H1 (cell line): ENCODE measurements around the gene CYGB. TPM values are rescaled to one million over a fixed set of nuclear protein-coding genes. Genes with fewer than 3 reads are reported as not detected.

Experiments used
- CTCF ChIA-PET: fragments of 300-600 bp; sonication (Branson Sonifier 250); formaldehyde crosslinking; loops from one replicate; lab custom pipeline; 2021; ENCODE audit not compliant: partially characterized antibody; lab: Charles Lee
- POLR2A ChIA-PET: fragments of 300-600 bp; sonication (Branson Sonifier 250); formaldehyde crosslinking; loops from one replicate; lab custom pipeline; 2021; ENCODE audit warnings: inconsistent platforms; ENCODE audit not compliant: partially characterized antibody; lab: Charles Lee
- DNase-seq, 2 experiments: peaks; one replicate each; pipeline versions ENCODE4 v3.0.0 to v3.0.0-alpha.2; 2010 to 2022; ENCODE audit warnings: low spot score in 2 of 2, low read depth in 1 of 2, mixed read lengths in 1 of 2
- FAIRE-seq: peaks from 2 replicates; lab custom pipeline; 2011; peaks lifted over from hg19 to GRCh38; lab: Jason Lieb, UNC
- H2AFZ ChIP-seq: 2 replicates; pipeline ENCODE4 v1.8.1; 2012; ENCODE audit warnings: low read length, inconsistent platforms
- H2AK5ac ChIP-seq: 2 replicates; pipeline ENCODE4 v1.6.1; 2013; ENCODE audit warnings: low read depth, low read length
- H2BK120ac ChIP-seq: replicated peaks from 2 replicates; pipeline ENCODE3; 2013; ENCODE audit warnings: low read depth, low read length, inconsistent platforms
- H2BK12ac ChIP-seq: 2 replicates; pipeline ENCODE4 v1.6.1; 2013; ENCODE audit warnings: low read depth, low read length
- H2BK15ac ChIP-seq: 2 replicates; pipeline ENCODE4 v1.6.1; 2013; ENCODE audit warnings: low read length
- H2BK20ac ChIP-seq: 2 replicates; pipeline ENCODE4 v1.6.1; 2013; ENCODE audit warnings: low read length
- H2BK5ac ChIP-seq: 2 replicates; pipeline ENCODE4 v1.6.1; 2013; ENCODE audit warnings: low read depth, low read length
- H3K14ac ChIP-seq: 2 replicates; pipeline ENCODE4 v1.6.1; 2013; ENCODE audit warnings: inconsistent platforms; ENCODE audit not compliant: insufficient read length
- H3K18ac ChIP-seq: 2 replicates; pipeline ENCODE4 v1.6.1; 2013; ENCODE audit warnings: low read length; ENCODE audit errors: extremely low read depth
- H3K23ac ChIP-seq: 2 replicates; pipeline ENCODE4 v1.6.1; 2013; ENCODE audit warnings: inconsistent platforms; ENCODE audit not compliant: insufficient read length
- H3K23me2 ChIP-seq: 2 replicates; pipeline ENCODE4 v1.6.1; 2013; ENCODE audit warnings: low read depth, low read length
- H3K27ac ChIP-seq: 2 replicates; pipeline ENCODE4 v1.6.1; 2011; ENCODE audit warnings: low read depth, low read length, inconsistent platforms
- H3K27me3 ChIP-seq, 4 experiments: replicated peaks in 1 of 4; 1 replicate in 1 of 4; 2 replicates in 3 of 4; pipeline versions ENCODE4 v1.6.1 to v1.8.1; 2011 to 2013; ENCODE audit warnings: low read length in 3 of 4, mild to moderate bottlenecking in 3 of 4, inconsistent platforms in 2 of 4, mixed read lengths in 2 of 4, moderate library complexity in 1 of 4; ENCODE audit not compliant: control insufficient read depth in 3 of 4, insufficient read depth in 3 of 4; ENCODE audit errors: extremely low read depth in 1 of 4
- H3K36me3 ChIP-seq, 4 experiments: 2 replicates each; pipeline versions ENCODE4 v1.6.1 to v1.8.1; 2011 to 2013; ENCODE audit warnings: mild to moderate bottlenecking in 4 of 4, low read length in 3 of 4, moderate library complexity in 2 of 4, control low read depth in 1 of 4, inconsistent platforms in 1 of 4; ENCODE audit not compliant: insufficient read depth in 4 of 4, control insufficient read depth in 2 of 4
- H3K4ac ChIP-seq: replicated peaks from 2 replicates; pipeline ENCODE3; 2013; ENCODE audit warnings: low read length, low read depth, mixed read lengths, inconsistent platforms; ENCODE audit not compliant: insufficient read length
- H3K4me1 ChIP-seq, 4 experiments: replicated peaks in 1 of 4; 1 replicate in 1 of 4; 2 replicates in 3 of 4; pipeline versions ENCODE4 v1.6.1 to v1.8.1; 2011 to 2013; ENCODE audit warnings: low read length in 3 of 4, inconsistent platforms in 2 of 4, mixed read lengths in 1 of 4; ENCODE audit not compliant: insufficient read depth in 4 of 4, control insufficient read depth in 3 of 4
- H3K4me2 ChIP-seq, 2 experiments: 2 replicates each; pipeline versions ENCODE4 v1.6.1 to v1.8.1; 2011 to 2013; ENCODE audit warnings: low read depth in 2 of 2, low read length in 2 of 2, control low read depth in 1 of 2, inconsistent platforms in 1 of 2, mild to moderate bottlenecking in 1 of 2; ENCODE audit not compliant: insufficient read depth in 1 of 2
- H3K4me3 ChIP-seq, 4 experiments: fragments of 200-600, 300-600 bp in 1 of 4; sonication (generic), shearing (Covaris generic), sonication (Bioruptor Twin) in 1 of 4; 2 replicates each; pipeline versions ENCODE4 v1.5.1 to v1.8.1; 2011 to 2016; ENCODE audit warnings: low read length in 4 of 4, low read depth in 3 of 4, control low read depth in 2 of 4, inconsistent platforms in 2 of 4, mild to moderate bottlenecking in 2 of 4, mixed read lengths in 1 of 4, moderate library complexity in 1 of 4; ENCODE audit not compliant: insufficient read depth in 2 of 4; ENCODE audit errors: extremely low read depth in 1 of 4
- H3K56ac ChIP-seq: replicated peaks from 2 replicates; pipeline ENCODE3; 2013; ENCODE audit warnings: low read depth, mild to moderate bottlenecking, mixed read lengths, low read length, inconsistent platforms; ENCODE audit not compliant: insufficient read length
- H3K79me1 ChIP-seq: 2 replicates; pipeline ENCODE4 v1.6.1; 2013; ENCODE audit warnings: low read depth, low read length, control low read depth
- H3K79me2 ChIP-seq, 2 experiments: 2 replicates each; pipeline versions ENCODE4 v1.6.1 to v1.8.1; 2012 to 2013; ENCODE audit warnings: low read length in 2 of 2, mild to moderate bottlenecking in 2 of 2, inconsistent platforms in 1 of 2; ENCODE audit not compliant: insufficient read depth in 2 of 2, control insufficient read depth in 1 of 2
- H3K9ac ChIP-seq, 4 experiments: replicated peaks in 1 of 4; 1 replicate in 1 of 4; 2 replicates in 3 of 4; pipeline versions ENCODE4 v1.6.1 to v1.8.1; 2011 to 2013; ENCODE audit warnings: low read depth in 3 of 4, low read length in 3 of 4, control low read depth in 2 of 4, mild to moderate bottlenecking in 2 of 4, moderate library complexity in 2 of 4, inconsistent platforms in 1 of 4; ENCODE audit errors: extremely low read depth in 1 of 4
- H3K9me3 ChIP-seq, 2 experiments: 2 replicates each; pipeline versions ENCODE4 v1.6.1 to v1.8.1; 2012 to 2013; ENCODE audit warnings: mild to moderate bottlenecking in 2 of 2, moderate library complexity in 2 of 2, control low read depth in 1 of 2, inconsistent platforms in 1 of 2, low read depth in 1 of 2, low read length in 1 of 2, mixed read lengths in 1 of 2; ENCODE audit not compliant: insufficient read depth in 2 of 2
- H4K20me1 ChIP-seq, 2 experiments: replicated peaks in 1 of 2; 2 replicates each; pipeline versions ENCODE3 to v1.8.1; 2011 to 2013; ENCODE audit warnings: inconsistent platforms in 2 of 2, low read length in 2 of 2, mild to moderate bottlenecking in 1 of 2; ENCODE audit not compliant: insufficient read depth in 2 of 2, control insufficient read depth in 1 of 2
- H4K5ac ChIP-seq: 2 replicates; pipeline ENCODE4 v1.6.1; 2013; ENCODE audit warnings: low read length, low read depth, mixed read lengths, inconsistent platforms; ENCODE audit not compliant: insufficient read length
- H4K8ac ChIP-seq: 2 replicates; pipeline ENCODE4 v1.8.0; 2013; ENCODE audit warnings: mild to moderate bottlenecking, moderate library complexity, low read length, inconsistent platforms; ENCODE audit not compliant: insufficient read depth; ENCODE audit errors: extremely low read depth
- H4K91ac ChIP-seq: replicated peaks from 2 replicates; pipeline ENCODE3; 2013; ENCODE audit warnings: low read length, mixed read lengths, inconsistent platforms; ENCODE audit not compliant: insufficient read length
- BCL11A ChIP-seq, 2 experiments: IDR thresholded peaks; one replicate each; pipeline ENCODE4 v1.6.1; 2011; ENCODE audit warnings: low read depth in 2 of 2, low read length in 2 of 2, mild to moderate bottlenecking in 2 of 2
- CREB1 ChIP-seq: IDR thresholded peaks from 2 replicates; pipeline ENCODE4 v1.6.1; 2012; ENCODE audit warnings: inconsistent platforms
- FOSL1 ChIP-seq: IDR thresholded peaks from 2 replicates; pipeline ENCODE4 v1.6.1; 2011; ENCODE audit warnings: mild to moderate bottlenecking, low read depth, low read length, moderate library complexity; ENCODE audit not compliant: insufficient read depth
- POLR2AphosphoS5 ChIP-seq: IDR thresholded peaks from 2 replicates; pipeline ENCODE4 v1.6.1; 2011; ENCODE audit warnings: low read depth, low read length
- RAD21 ChIP-seq, 2 experiments: IDR thresholded peaks in 1 of 2; conservative IDR thresholded peaks in 1 of 2; 2 replicates each; pipeline ENCODE4 v1.6.1; 2011; ENCODE audit warnings: low read depth in 2 of 2, low read length in 2 of 2, improper control_type of control experiment in 1 of 2, inconsistent platforms in 1 of 2, mild to moderate bottlenecking in 1 of 2, moderate library complexity in 1 of 2
- SAP30 ChIP-seq: fragments of 300-600 bp; sonication (generic); IDR thresholded peaks from 2 replicates; pipeline ENCODE4 v1.7.1; 2012; ENCODE audit warnings: low read length, moderate library complexity, mild to moderate bottlenecking, inconsistent platforms; ENCODE audit not compliant: insufficient read depth, insufficient replicate concordance
- SIRT6 ChIP-seq: IDR thresholded peaks from one replicate; pipeline ENCODE4 v1.7.1; 2012; ENCODE audit warnings: low read length, inconsistent platforms
- SIX5 ChIP-seq: IDR thresholded peaks from 2 replicates; pipeline ENCODE4 v1.6.1; 2011; ENCODE audit warnings: mild to moderate bottlenecking, low read depth, low read length
- SRF ChIP-seq: IDR thresholded peaks from 2 replicates; pipeline ENCODE4 v1.6.1; 2011; ENCODE audit warnings: mild to moderate bottlenecking, low read depth, low read length, moderate library complexity
- WGBS, 2 experiments: shearing (Covaris generic) in 1 of 2; methylation state at CpG; one replicate each; pipeline versions ENCODE4 v1.1.6 to v1.1.7; 2013 to 2015; ENCODE audit warnings: low lambda C conversion rate in 2 of 2, mixed read lengths in 2 of 2, inconsistent platforms in 1 of 2, low coverage in 1 of 2, missing lambda C conversion rate in 1 of 2; ENCODE audit not compliant: insufficient replicate concordance in 2 of 2, insufficient coverage in 1 of 2, insufficient read length in 1 of 2; ENCODE audit errors: extremely low coverage in 1 of 2, missing lambda C conversion rate in 1 of 2; 5-methylcytosine and 5-hydroxymethylcytosine counted together
- polyA plus RNA-seq, 7 experiments: library from polyadenylated mRNA; depleted of rRNA in 3 of 7; stranded (reverse) in 5 of 7; unstranded in 2 of 7; fragments of >200 nt in 5 of 7; fragments of 200-250 nt in 2 of 7; gene quantifications; 1 replicate in 5 of 7; 2 replicates in 1 of 7; 4 replicates in 1 of 7; pipeline versions ENCODE4 v1.2.1 to v1.2.3, GENCODE V29; 2011 to 2013; ENCODE audit warnings: missing spikeins in 2 of 7, mixed read lengths in 2 of 7
- total RNA-seq: library from RNA; stranded (reverse); fragmentation: NEBNext Ultra II Directional; extraction: Animal tissue kit (Norgen Biotek cat#: 25700); gene quantifications from 2 replicates; pipeline ENCODE4 v1.2.1, GENCODE V29; 2021
- TF ChIP-seq, protein P1 (sequence below): IDR thresholded peaks from 2 replicates; pipeline ENCODE4 v1.6.1; 2011; ENCODE audit warnings: low read depth, mild to moderate bottlenecking, low read length; ENCODE audit not compliant: insufficient read depth

CYGB gene
- total and polyA plus RNA-seq, 2 of the 8 experiments (the other 6 are each of a cell fraction or from before 2014, with no cell fraction given), result 2.7 to 3.7 TPM

DNA sequence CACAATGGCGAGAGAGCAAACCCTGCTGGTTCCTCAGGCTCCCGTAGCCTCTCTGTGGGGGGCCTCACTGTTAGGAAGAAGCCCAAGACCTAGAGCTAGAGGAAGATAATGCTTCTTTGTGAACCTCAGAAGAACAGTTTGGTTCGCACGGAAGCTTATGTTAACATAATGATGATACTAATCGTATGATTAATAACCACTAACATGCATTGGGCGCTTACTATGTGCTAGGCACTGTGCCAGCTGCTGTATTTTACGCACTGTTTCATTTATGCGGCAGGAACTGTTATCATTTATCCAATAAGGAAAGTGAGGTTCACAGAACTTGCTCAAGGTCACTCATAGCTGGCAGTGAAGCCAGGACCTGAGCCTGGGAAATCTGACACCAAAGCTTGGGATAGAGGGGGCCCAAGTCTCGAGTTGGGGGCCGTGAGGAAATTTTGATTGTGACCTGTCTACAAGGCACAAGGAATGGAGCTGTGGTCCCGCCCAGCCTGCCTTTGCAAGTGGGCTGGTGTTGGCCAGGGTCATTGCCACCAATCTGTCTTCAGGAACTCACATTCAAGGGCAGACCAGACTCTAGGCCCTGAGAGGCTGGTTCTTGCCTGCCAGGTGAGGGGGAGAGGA, 9.2 kb upstream of the CYGB start:
- no peak overlapping the region for H2BK120ac ChIP-seq
- H3K4me1 ChIP-seq, result peaks cover 4 to 30% (median 10%) of the 10 kb centered on the region in 4 experiments; a peak in 6 of 7 replicates
- peak overlapping the region; percentile 30; the same call in 1 of the 2 replicates for H2BK12ac ChIP-seq
- no peaks in the 10 kb centered on the region for H3K9me3 ChIP-seq
- H4K8ac ChIP-seq, result no peak overlapping the region
- H3K23ac ChIP-seq, result no peak overlapping the region
- H3K4ac ChIP-seq, result no peak overlapping the region
- H3K79me1 ChIP-seq, result no peaks in the 10 kb centered on the region
- DNase-seq (no peak), FAIRE-seq (no peak)
- POLR2A ChIA-PET, result interaction anchor here (1.2 to 3.7 kb wide), 4 partner anchors 11 to 22 kb away, joined by 4 to 27 read pairs (median 5); no protein-coding TSS in a partner anchor
- no peaks in the 10 kb centered on the region for H3K36me3 ChIP-seq
- no peak overlapping the region for H4K5ac ChIP-seq
- no peaks in the 10 kb centered on the region; a peak in 1 of 7 replicates for H3K27me3 ChIP-seq
- H3K18ac ChIP-seq, result no peak overlapping the region
- no peak overlapping the region for H3K56ac ChIP-seq
- H2AK5ac ChIP-seq, result no peak overlapping the region
- WGBS, 2 experiments, result 85% methylated on average over 11 of the region's 11 CpGs; no CpG with 5 or more reads in 1 of the 2 experiments
- H3K79me2 ChIP-seq, result no peaks in the 10 kb centered on the region; a peak in 1 of 4 replicates
- CTCF ChIA-PET, result interaction anchor here (0.7 to 15.6 kb wide), 35 partner anchors 7 to 228 kb away, joined by 3 to 260 read pairs (median 6); partner anchors contain the start of genes AANAT, CYGB and RHBDF2
- TF ChIP-seq SAP30, result no peak
- no peak for TF ChIP-seq FOSL1
- TF ChIP-seq SIRT6, result no peak
- no peak for TF ChIP-seq CREB1
- TF ChIP-seq, protein P1, sequence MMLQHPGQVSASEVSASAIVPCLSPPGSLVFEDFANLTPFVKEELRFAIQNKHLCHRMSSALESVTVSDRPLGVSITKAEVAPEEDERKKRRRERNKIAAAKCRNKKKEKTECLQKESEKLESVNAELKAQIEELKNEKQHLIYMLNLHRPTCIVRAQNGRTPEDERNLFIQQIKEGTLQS, result no peak
- TF ChIP-seq SRF, result no peak
- no peak for TF ChIP-seq RAD21 (IDR thresholded peaks at IDR 0.05 in 1 of 2, conservative IDR thresholded peaks at IDR 0.05 in 1 of 2; ENCODE audit: low read depth in 2 of 2, low read length in 2 of 2)
- no peak for TF ChIP-seq POLR2AphosphoS5
- no peak for TF ChIP-seq BCL11A (IDR thresholded peaks at IDR 0.05; ENCODE audit: low read depth in 2 of 2, low read length in 2 of 2)
- no peak for TF ChIP-seq SIX5
- H3K14ac ChIP-seq, result no peak overlapping the region
- no peak overlapping the region; a peak in 1 of 7 replicates for H3K9ac ChIP-seq
- H2AFZ ChIP-seq, result no peak overlapping the region
- no peak overlapping the region; a peak in 1 of 4 replicates for H3K4me2 ChIP-seq
- peaks cover 6% of the 10 kb centered on the region; the same call in 1 of the 2 replicates for H3K23me2 ChIP-seq
- peaks cover 0 to 7% of the 10 kb centered on the region in 2 experiments for H4K20me1 ChIP-seq
- no peak overlapping the region for H4K91ac ChIP-seq
- 0 out of 2 replicates have a peak overlapping the region, but pooled peaks have one; percentile 50 for H2BK5ac ChIP-seq
- H2BK15ac ChIP-seq, result 0 out of 2 replicates have a peak overlapping the region, but pooled peaks have one; percentile 3
- no peak overlapping the region for H3K4me3 ChIP-seq
- no peak overlapping the region for H2BK20ac ChIP-seq
- no peak overlapping the region for H3K27ac ChIP-seq
